B cell (primary cell): ENCODE data around the gene FCER1G. TPM values are rescaled to one million over a fixed set of nuclear protein-coding genes. Genes with fewer than 3 reads are reported as not detected.
"Not testable (repeated sequence)": the region's sequence is repeated elsewhere in the genome, so short reads cannot be mapped to it uniquely, and the experiment has no call there.

ENCODE experiments used
- ATAC-seq: fragments of 200-7000 bp; cut with Tn5 transposase; one replicate; pipeline ENCODE4 v1.10.0; 2021; ENCODE audit warnings: low read depth, mild to moderate bottlenecking, moderate number of reproducible peaks, moderate library complexity
- CTCF ChIA-PET: fragments of 350-600 bp; sonication (Branson Sonifier 250); formaldehyde crosslinking; loops from one replicate; lab custom pipeline; 2021; ENCODE audit warnings: antibody characterized with exemption, inconsistent platforms; lab: Charles Lee
- POLR2A ChIA-PET: fragments of 350-600 bp; sonication (Branson Sonifier 250); formaldehyde crosslinking; loops from one replicate; lab custom pipeline; 2021; ENCODE audit warnings: antibody characterized with exemption; lab: Charles Lee
- DNase-seq: peaks from one replicate; pipeline ENCODE4 v3.0.0; 2013
- H2AFZ ChIP-seq: 2 replicates; pipeline ENCODE4 v1.6.1; 2012; ENCODE audit warnings: mild to moderate bottlenecking, low read depth, low read length; ENCODE audit not compliant: insufficient read depth, poor library complexity, severe bottlenecking
- H3K27ac ChIP-seq, 2 donors: 1 replicate in 1 of 2; 2 replicates in 1 of 2; pipeline ENCODE4 v1.5.1; 2012 to 2013; ENCODE audit warnings: low read length in 2 of 2, mild to moderate bottlenecking in 2 of 2, moderate library complexity in 1 of 2
- H3K27me3 ChIP-seq, 4 experiments: fragments of 200-600 bp in 1 of 4; sonication (generic) in 1 of 4; replicated peaks in 1 of 4; 1 replicate in 2 of 4; 2 replicates in 2 of 4; pipeline versions ENCODE4 v1.6.1 to v1.7.0; 2013 to 2016; ENCODE audit warnings: low read length in 3 of 4, mild to moderate bottlenecking in 2 of 4, mixed read lengths in 1 of 4, moderate library complexity in 1 of 4; ENCODE audit not compliant: insufficient read depth in 4 of 4, control insufficient read depth in 3 of 4; ENCODE audit errors: control extremely low read depth in 1 of 4
- H3K36me3 ChIP-seq, 2 experiments: replicated peaks in 1 of 2; 1 replicate in 1 of 2; 2 replicates in 1 of 2; pipeline versions ENCODE4 v1.6.1 to v1.7.1; 2013; ENCODE audit warnings: low read length in 1 of 2; ENCODE audit not compliant: insufficient read depth in 2 of 2, control insufficient read depth in 1 of 2; ENCODE audit errors: control extremely low read depth in 1 of 2, extremely low read depth in 1 of 2
- H3K4me1 ChIP-seq, 2 donors: fragments of 200-600 bp in 1 of 2; sonication (generic) in 1 of 2; 1 replicate in 1 of 2; 2 replicates in 1 of 2; pipeline versions ENCODE4 v1.5.1 to v1.6.1; 2013 to 2017; ENCODE audit warnings: low read length in 2 of 2; ENCODE audit not compliant: control insufficient read depth in 2 of 2, insufficient read depth in 2 of 2
- H3K4me2 ChIP-seq: replicated peaks from 2 replicates; pipeline ENCODE3; 2012; ENCODE audit warnings: mild to moderate bottlenecking, low read depth, low read length; ENCODE audit not compliant: poor library complexity, severe bottlenecking
- H3K4me3 ChIP-seq, 5 experiments: fragments of 200-600 bp in 1 of 5; sonication (generic) in 1 of 5; 1 replicate in 3 of 5; 2 replicates in 2 of 5; pipeline versions ENCODE4 v1.5.1 to v1.7.0; 2011 to 2016; ENCODE audit warnings: low read length in 4 of 5, mild to moderate bottlenecking in 4 of 5, low read depth in 2 of 5, control low read depth in 1 of 5, moderate library complexity in 1 of 5; ENCODE audit not compliant: insufficient read depth in 1 of 5; ENCODE audit errors: control extremely low read depth in 1 of 5, extremely low read depth in 1 of 5
- H3K79me2 ChIP-seq: fragments of 200-600 bp; sonication (generic); one replicate; pipeline ENCODE4 v1.6.0; 2016; ENCODE audit warnings: low read length; ENCODE audit not compliant: control insufficient read depth, insufficient read depth
- H3K9ac ChIP-seq: fragments of 200-600 bp; sonication (generic); 2 replicates; pipeline ENCODE4 v1.6.1; 2017; ENCODE audit warnings: mild to moderate bottlenecking, low read length, moderate library complexity
- H3K9me3 ChIP-seq, 3 donors: one replicate each; pipeline versions ENCODE4 v1.6.1 to v1.7.1; 2013; ENCODE audit warnings: low read length in 2 of 3; ENCODE audit not compliant: control insufficient read depth in 2 of 3, insufficient read depth in 1 of 3; ENCODE audit errors: control extremely low read depth in 1 of 3
- H4K20me1 ChIP-seq: 2 replicates; pipeline ENCODE4 v1.6.0; 2012; ENCODE audit warnings: mild to moderate bottlenecking, low read length; ENCODE audit not compliant: insufficient read depth, control insufficient read depth, poor library complexity, severe bottlenecking
- H3K27ac Mint-ChIP-seq: one replicate; pipeline ENCODE4 v1.8.0; 2021; ENCODE audit warnings: mixed read lengths
- H3K27me3 Mint-ChIP-seq: one replicate; pipeline ENCODE4 v1.8.0; 2021; ENCODE audit warnings: mixed read lengths
- H3K4me1 Mint-ChIP-seq: one replicate; pipeline ENCODE4 v1.8.0; 2021; ENCODE audit warnings: mixed read lengths
- H3K4me3 Mint-ChIP-seq: one replicate; pipeline ENCODE4 v1.8.0; 2021; ENCODE audit warnings: mixed read lengths
- H3K9me3 Mint-ChIP-seq: one replicate; pipeline ENCODE4 v1.8.0; 2022; ENCODE audit warnings: mixed read lengths; ENCODE audit not compliant: insufficient read depth
- CTCF ChIP-seq: fragments of 200-600 bp; IDR thresholded peaks from one replicate; pipeline ENCODE4 v1.8.0; 2022; ENCODE audit warnings: antibody characterized with exemption, mild to moderate bottlenecking
- EZH2 ChIP-seq: IDR thresholded peaks from 2 replicates; pipeline ENCODE4 v1.6.1; 2012; ENCODE audit warnings: borderline replicate concordance, low read depth, mild to moderate bottlenecking, moderate library complexity, low read length; ENCODE audit not compliant: insufficient read depth, poor library complexity, severe bottlenecking
- WGBS: methylation state at CpG from one replicate; pipeline ENCODE4 v1.1.5; 2013; ENCODE audit warnings: missing lambda C conversion rate; ENCODE audit not compliant: insufficient coverage; 5-methylcytosine and 5-hydroxymethylcytosine counted together
- intact Hi-C: fragments of 100-400 bp; cut with micrococcal nuclease; formaldehyde crosslinking; loops from one replicate; pipeline ENCODE4 v1.10.0; 2022
- polyA plus RNA-seq: library from polyadenylated mRNA; depleted of rRNA; stranded (reverse); fragments of >200 nt; gene quantifications from 2 replicates; pipeline ENCODE4 v1.2.3, GENCODE V29; 2012
- total RNA-seq, 2 donors: library from RNA; stranded (reverse); fragments of 120-200 nt in 1 of 2; gene quantifications; 1 replicate in 1 of 2; 2 replicates in 1 of 2; pipeline versions ENCODE4 v1.2.3 to v1.2.4, GENCODE V29; 2013 to 2022

Gene FCER1G
- total and polyA plus RNA-seq, 2 donors (not counting 1 experiment from before 2014, with no cell fraction given): 0.76 to 13.6 TPM

DNA sequence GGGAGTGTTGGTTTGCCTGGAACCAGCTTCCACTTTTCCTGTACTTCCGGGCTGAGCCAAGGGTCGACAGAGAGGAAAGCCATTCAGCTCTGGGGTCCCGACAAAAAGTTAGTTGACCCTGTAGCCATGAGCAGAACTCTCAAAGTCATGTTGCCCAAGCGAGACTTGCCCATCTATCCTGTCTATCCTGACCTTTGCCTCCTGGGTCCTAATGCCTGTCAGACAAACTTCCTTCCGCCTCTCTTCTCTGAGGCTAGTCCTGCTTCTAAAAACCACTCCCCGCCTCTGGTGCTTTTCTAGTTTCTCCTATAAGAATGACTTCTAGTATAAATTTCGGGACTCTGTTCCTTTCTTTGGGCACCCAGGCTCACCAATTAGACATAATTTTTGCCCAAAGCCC is 35.7 kb downstream of the FCER1G start:
- H3K27me3 ChIP-seq: peaks cover 0 to 12% (median 0%) of the 10 kb centered on the region in 4 experiments
- no peaks in the 10 kb centered on the region for H4K20me1 ChIP-seq
- Mint-ChIP-seq H3K27ac (no peak overlapping the region), H3K9me3 (no peaks in the 10 kb centered on the region), H3K27me3 (peaks cover 16% of the 10 kb centered on the region), H3K4me3 (no peak overlapping the region), H3K4me1 (no peaks in the 10 kb centered on the region)
- WGBS: 88% methylated on average over 5 of the region's 7 CpGs
- no peak overlapping the region for H3K4me3 ChIP-seq
- H3K27ac ChIP-seq: no peak overlapping the region
- ATAC-seq: no peak
- no peak for DNase-seq
- no peaks in the 10 kb centered on the region for H3K9me3 ChIP-seq
- ChIA-PET POLR2A (no interaction called here), CTCF (no interaction called here)
- no peak overlapping the region for H2AFZ ChIP-seq
- H3K4me2 ChIP-seq: no peak overlapping the region
- H3K4me1 ChIP-seq: no peaks in the 10 kb centered on the region
- no peak overlapping the region for H3K9ac ChIP-seq
- H3K79me2 ChIP-seq: no peaks in the 10 kb centered on the region
- intact Hi-C loops: no loop called here
- no peaks in the 10 kb centered on the region for H3K36me3 ChIP-seq
- no peak for TF ChIP-seq EZH2
- TF ChIP-seq CTCF: no peak

DNA sequence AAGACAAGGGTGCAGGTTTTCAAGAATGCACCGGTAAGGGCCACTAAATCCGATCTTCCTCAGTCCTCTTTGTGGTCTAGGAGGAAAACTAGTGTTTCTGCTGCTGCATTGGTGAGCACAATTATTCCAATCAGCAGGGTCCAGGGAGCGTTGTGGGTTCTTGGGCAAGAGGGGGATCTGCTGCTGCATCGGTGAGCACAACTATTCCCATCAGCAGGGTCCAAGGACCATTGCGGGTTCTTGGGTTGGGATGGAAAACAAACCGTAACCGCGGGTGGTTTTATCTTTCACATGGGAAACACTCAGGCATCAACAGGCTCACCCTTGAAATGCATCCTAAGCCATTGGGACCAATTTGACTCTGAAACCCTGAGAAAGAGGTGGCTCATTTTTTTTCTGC is 36.5 kb downstream of the FCER1G start:
- 96% methylated on average over 5 of the region's 8 CpGs for WGBS
- no peaks in the 10 kb centered on the region for H3K36me3 ChIP-seq
- no peaks in the 10 kb centered on the region for H3K4me1 ChIP-seq
- no peak overlapping the region for H3K9ac ChIP-seq
- Mint-ChIP-seq H3K27ac (no peak overlapping the region), H3K4me3 (no peak overlapping the region), H3K4me1 (no peaks in the 10 kb centered on the region), H3K27me3 (peaks cover 23% of the 10 kb centered on the region), H3K9me3 (peaks cover under 1% of the 10 kb centered on the region)
- H3K4me3 ChIP-seq: no peak overlapping the region
- peaks cover 0 to under 1% (median 0%) of the 10 kb centered on the region in 3 donors for H3K9me3 ChIP-seq
- H2AFZ ChIP-seq: no peak overlapping the region
- H3K79me2 ChIP-seq: no peaks in the 10 kb centered on the region
- no peak for DNase-seq
- CTCF ChIA-PET: no interaction called here
- H4K20me1 ChIP-seq: no peaks in the 10 kb centered on the region
- intact Hi-C loops: no loop called here
- ATAC-seq: no peak
- no peak overlapping the region for H3K4me2 ChIP-seq
- H3K27ac ChIP-seq: no peak overlapping the region
- POLR2A ChIA-PET: no interaction called here
- no peak for TF ChIP-seq CTCF
- peaks cover 0 to 12% (median 0%) of the 10 kb centered on the region in 4 experiments for H3K27me3 ChIP-seq

DNA sequence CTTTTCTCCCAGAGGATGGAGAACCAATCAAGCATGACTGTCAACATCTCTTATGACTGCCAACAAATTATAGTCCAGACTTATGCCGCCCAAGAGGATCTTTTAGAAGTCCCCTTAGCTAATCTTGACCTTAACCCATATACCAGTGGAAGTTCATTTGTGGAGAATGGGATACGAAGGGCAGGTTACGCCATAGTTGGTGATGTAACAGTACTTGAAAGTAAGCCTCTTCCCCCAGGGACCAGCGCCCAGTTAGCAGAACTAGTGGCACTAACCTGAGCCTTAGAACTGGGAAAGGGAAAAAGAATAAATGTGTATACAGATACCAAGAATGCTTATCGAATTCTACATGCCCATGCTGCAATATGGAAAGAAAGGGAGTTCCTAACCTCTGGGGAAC is 40.2 kb downstream of the FCER1G start:
- no CpG with 5 or more reads among the region's 5 CpGs for WGBS
- Mint-ChIP-seq H3K27me3 (peaks cover 56% of the 10 kb centered on the region), H3K4me1 (peaks cover 19% of the 10 kb centered on the region)
- intact Hi-C loops, CTCF ChIA-PET, H3K27ac Mint-ChIP-seq, H3K27ac ChIP-seq, H3K9me3 Mint-ChIP-seq, POLR2A ChIA-PET, H3K4me3 ChIP-seq, H4K20me1 ChIP-seq, H3K4me3 Mint-ChIP-seq, H3K79me2 ChIP-seq, H2AFZ ChIP-seq, H3K9ac ChIP-seq, ATAC-seq, DNase-seq, H3K4me2 ChIP-seq, H3K36me3 ChIP-seq: not testable (repeated sequence)
- H3K4me1 ChIP-seq: peaks cover 11 to 14% of the 10 kb centered on the region in 2 donors
- H3K27me3 ChIP-seq: peaks cover 0 to 43% (median 23%) of the 10 kb centered on the region in 4 experiments
- peaks cover 0 to 26% (median 15%) of the 10 kb centered on the region in 3 donors for H3K9me3 ChIP-seq
